Measurements from ENCODE around the gene DPCD. TPM values are rescaled to one million over a fixed set of nuclear protein-coding genes. Genes with fewer than 3 reads are reported as not detected.

Gene DPCD
- total RNA-seq, 1 donor from 2014 or later: 17.5 TPM

GRCh38 chr10:101565936-101566332, 22.2 kb upstream of the DPCD start:
- no peak for DNase-seq (ENCODE audit: low spot score)
- intact Hi-C loops (cut with DNase I): loop anchor here (5.0 to 10.0 kb wide), 2 partner anchors 291 to 404 kb away; no protein-coding TSS in a partner anchor

- intact Hi-C loops (cut with DNase I): loop anchor here (5.0 to 10.0 kb wide), 2 partner anchors 292 to 404 kb away; no protein-coding TSS in a partner anchor
These were observed 21.6 kb upstream of the DPCD start for GRCh38 chr10:101566333-101567164.

DNA sequence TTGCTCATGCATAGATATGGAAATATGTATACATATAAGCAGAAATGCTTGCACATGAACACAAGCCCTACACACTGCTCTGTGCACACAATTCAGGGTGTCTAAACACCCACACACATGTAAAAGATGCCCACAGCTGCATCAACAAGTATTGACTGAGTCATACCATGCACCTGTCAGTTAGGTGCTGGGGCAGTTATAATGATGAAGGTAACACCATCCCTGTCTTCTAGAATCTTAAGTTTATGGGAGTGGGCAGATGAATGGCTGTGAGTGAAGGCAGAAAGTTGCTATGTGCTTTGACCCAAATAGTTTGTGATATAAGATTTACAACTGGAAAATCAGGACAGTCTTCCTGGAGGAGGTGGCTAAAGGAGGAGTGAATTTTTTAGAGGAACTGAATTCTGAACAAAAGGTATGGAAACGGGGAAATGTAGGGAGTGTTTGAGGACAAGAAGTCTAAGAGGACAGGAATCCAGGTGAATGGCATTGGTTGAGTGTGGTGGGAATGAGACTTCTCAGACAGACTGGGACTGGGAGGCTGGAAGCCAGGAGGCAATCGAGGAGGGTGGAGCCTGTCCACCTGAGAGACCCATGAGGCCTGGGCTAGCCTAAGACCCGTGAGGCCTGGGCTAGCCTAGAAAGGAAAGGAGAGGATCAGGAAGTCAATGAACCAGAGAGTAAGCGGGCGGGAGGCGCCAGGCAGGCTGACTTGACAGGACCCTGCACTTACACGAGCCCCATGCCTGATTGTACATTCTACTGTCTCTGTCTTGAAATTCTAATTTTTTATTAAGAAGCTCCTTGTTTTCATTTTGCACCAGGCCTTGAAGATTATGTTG, 20.7 kb upstream of the DPCD start:
- peak; percentile 24 for DNase-seq (ENCODE audit: low spot score)
- intact Hi-C loops (cut with DNase I): loop anchor here (5.0 to 10.0 kb wide), 2 partner anchors 293 to 405 kb away; no protein-coding TSS in a partner anchor

More at GRCh38 chr10:101566333-101567164, 21.6 kb upstream of the DPCD start:
- peak; percentile 74 for DNase-seq (ENCODE audit: low spot score)

DNA sequence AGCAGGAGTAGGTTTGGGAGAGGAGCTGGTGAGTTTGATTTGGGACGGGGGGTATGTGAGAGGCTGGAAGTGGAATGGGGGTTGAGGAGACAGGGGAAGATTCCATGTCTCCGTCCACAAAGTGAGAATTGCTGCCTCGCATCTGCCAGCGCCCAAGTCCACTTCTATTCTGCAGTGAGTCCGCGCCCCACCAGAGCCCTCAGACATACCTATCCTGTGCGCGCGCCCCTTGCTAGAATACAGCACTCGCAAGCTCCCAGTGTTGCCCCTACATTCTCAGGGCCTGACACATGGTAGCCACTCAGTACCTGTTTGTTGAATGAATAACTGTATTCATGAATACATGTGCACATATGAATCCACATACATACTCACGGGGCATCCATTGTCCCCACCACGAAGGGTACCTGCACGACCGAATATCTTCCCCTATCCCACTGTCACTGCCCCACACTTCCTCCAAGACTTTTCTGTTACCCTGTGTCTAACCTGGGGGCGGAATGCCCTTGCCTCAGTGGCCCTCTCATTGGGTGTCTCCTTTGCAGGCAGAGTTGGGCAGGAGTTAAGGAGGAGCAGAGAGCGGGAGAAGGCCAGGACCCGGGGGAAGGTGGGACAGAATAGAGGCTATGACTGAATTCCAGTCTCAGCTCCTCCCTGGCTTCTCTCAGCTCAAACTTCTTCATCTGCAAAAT, 19.9 kb upstream of the DPCD start:
- intact Hi-C loops (cut with DNase I): loop anchor here (5.0 to 10.0 kb wide), 2 partner anchors 293 to 406 kb away; no protein-coding TSS in a partner anchor
- DNase-seq (ENCODE audit: low spot score): peak; percentile 69

- intact Hi-C loops (cut with DNase I): loop anchor here (5.0 to 10.0 kb wide), 2 partner anchors 294 to 407 kb away; no protein-coding TSS in a partner anchor
- DNase-seq (ENCODE audit: low spot score): peak; percentile 60
These were observed 18.8 kb upstream of the DPCD start for GRCh38 chr10:101569323-101569621.

DNA sequence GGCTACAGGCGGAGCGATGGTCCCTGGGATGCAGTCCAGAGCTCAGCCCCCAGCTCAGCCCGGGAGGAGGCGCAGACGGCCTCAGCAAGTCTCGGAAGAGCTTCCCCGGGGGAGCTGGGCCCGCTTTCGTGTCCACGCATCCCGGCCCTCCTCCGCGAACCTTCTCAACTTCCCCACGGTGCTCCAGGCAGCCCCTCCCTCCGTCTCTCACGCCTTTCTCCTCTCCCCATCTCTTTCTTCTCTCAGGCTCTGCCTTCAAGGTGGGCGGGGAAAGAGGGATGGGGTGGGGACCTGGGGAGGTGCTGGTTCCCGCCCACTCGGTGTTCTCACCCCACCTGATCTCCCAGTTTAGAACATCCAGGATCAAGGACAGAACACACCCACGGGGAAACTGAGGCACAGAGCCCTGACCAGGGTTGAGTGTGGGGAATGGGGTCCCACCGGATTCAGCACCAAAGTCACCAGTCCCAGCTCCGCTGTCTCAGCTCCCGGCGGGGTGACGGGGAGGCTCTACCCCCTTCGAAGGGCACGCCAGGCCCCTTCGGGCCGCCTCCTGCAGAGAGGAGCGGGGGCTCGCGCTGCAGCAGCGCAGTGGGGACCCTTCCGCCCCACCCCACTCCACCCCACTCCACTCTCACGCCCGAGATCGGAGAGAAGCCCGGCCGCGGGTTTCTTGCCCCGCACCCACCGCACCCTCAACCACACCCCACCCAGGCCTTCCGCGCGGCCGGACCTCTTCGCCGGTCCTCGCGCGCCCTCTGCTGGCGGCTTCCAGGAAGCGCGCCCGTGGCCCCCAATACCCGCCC, 18.3 kb upstream of the DPCD start:
- peak; percentile 90 for DNase-seq (ENCODE audit: low spot score)
- intact Hi-C loops (cut with DNase I): loop anchor here (1.0 to 10.0 kb wide), 4 partner anchors 268 to 408 kb away; no protein-coding TSS in a partner anchor

- intact Hi-C loops (cut with DNase I): loop anchor here (1.0 to 5.0 kb wide), 2 partner anchors 268 to 357 kb away; no protein-coding TSS in a partner anchor
- peak; percentile 71 for DNase-seq (ENCODE audit: low spot score)
These were observed 17.5 kb upstream of the DPCD start for GRCh38 chr10:101570428-101571270.

DNA sequence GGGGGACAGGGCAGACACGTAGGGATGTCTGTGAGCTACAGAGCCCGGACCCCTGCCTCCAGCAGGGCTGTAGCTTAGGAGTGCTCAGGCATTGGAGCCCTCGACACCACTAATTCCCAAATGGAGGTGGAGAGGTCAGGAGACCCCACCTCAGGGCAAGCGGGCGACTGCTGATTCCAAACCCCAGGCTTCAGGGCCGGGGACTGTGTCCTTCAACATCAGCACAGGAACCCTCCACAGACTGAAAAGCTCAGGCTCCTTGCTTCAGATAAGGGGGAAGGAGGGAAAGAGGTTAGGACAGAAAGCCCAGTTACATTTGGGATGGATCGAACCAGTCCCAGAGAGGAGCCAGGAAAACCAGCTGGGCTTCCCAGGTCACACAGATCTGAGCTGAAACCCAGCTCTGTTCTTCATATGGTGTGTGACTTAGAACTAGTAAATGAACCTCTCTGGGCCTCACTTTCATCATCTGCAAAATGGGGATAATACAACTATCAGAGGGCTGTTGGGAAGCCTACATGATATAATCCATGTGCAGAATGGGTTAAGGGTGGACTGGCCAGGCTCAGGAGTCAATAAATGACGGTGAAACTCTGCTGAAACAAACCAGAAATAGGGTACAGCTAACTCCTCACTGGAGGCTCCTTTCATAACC, 16.7 kb upstream of the DPCD start:
- no peak for DNase-seq (ENCODE audit: low spot score)
- intact Hi-C loops (cut with DNase I): loop anchor here (5.0 kb wide), 1 partner anchor 269 kb away; no protein-coding TSS in a partner anchor

DNA sequence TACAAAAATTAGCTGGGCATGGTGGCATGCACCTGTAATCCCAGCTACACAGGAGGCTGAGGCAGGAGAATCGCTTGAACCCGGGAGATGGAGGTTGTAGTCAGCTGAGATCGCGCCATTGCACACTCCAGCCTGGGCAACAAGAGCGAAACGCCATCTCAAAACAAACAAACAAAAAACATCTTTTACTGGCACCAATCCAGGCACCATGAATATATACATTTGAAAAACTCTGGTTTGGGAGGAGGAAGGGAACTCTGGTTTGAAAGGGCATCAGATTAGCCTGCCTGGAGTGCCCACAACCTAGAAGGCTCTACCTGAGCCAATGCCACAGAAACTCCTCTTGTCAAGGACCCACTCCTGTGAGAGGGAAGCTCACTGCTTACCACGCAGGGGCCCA, 16.0 kb upstream of the DPCD start:
- intact Hi-C loops (cut with DNase I): loop anchor here (5.0 kb wide), 1 partner anchor 270 kb away; no protein-coding TSS in a partner anchor
- DNase-seq (ENCODE audit: low spot score): no peak

GRCh38 chr10:101572785-101573184, 15.3 kb upstream of the DPCD start:
- no peak for DNase-seq (ENCODE audit: low spot score)
- intact Hi-C loops (cut with DNase I): loop anchor here (5.0 kb wide), 1 partner anchor 270 kb away; no protein-coding TSS in a partner anchor

- no peak for DNase-seq (ENCODE audit: low spot score)
- intact Hi-C loops (cut with DNase I): loop anchor here (5.0 kb wide), 1 partner anchor 272 kb away; no protein-coding TSS in a partner anchor
These were observed 14.0 kb upstream of the DPCD start for GRCh38 chr10:101573885-101574753.

DNA sequence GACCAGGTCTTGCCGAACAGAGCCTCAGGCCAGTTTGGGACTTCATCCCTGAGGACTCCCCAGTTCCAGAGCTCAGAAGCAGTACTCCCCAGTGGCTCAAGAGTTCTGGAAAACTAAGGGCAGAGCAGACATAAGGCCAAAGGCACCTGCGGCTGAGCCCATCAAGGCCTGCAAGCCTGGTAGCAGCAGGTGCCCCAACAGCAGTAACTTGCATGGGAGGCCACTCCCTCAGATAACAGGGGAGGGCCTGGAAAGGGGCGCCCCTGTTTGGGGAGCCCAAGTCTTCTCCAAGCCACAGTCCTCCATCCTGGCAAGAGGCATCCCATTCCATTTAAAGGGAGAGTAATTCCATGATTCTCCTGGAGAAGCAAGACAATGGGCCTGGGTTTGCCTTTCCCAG, 13.0 kb upstream of the DPCD start:
- intact Hi-C loops (cut with DNase I): no loop called here
- no peak for DNase-seq (ENCODE audit: low spot score)

DNA sequence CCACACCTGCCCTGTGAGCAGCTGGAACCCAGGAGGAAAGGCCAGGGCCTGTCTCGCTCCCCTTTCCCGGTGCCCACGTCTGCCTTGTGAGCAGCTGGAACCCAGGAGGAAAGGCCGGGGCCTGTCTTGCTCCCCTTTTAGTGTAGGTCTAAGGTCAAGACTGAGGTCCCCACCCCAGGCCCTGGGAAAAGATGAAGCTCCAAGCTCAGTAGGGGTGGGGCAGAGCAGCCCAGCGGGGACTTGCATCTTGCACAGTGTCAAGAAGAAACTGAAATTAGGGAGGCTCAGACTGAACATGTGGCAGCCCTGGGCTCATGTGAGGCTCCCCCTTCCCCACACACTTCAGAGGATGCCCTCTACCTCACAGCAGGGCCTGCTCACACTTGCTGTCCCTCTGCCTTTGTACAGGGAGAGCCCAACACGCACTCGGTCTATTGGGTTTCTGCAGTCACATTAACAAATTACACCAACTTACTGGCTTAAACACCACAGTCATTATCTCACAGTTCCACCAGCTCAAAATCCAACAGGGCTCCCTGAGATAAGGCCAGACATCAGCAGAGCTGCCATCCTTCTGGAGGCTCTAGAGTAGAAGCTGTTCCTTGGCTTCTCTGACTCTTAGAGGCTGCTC, 12.4 kb upstream of the DPCD start:
- intact Hi-C loops (cut with DNase I): no loop called here
- no peak for DNase-seq (ENCODE audit: low spot score)

- intact Hi-C loops (cut with DNase I): no loop called here
- DNase-seq (ENCODE audit: low spot score): no peak
These were observed 11.8 kb upstream of the DPCD start for GRCh38 chr10:101576211-101576863.

DNA sequence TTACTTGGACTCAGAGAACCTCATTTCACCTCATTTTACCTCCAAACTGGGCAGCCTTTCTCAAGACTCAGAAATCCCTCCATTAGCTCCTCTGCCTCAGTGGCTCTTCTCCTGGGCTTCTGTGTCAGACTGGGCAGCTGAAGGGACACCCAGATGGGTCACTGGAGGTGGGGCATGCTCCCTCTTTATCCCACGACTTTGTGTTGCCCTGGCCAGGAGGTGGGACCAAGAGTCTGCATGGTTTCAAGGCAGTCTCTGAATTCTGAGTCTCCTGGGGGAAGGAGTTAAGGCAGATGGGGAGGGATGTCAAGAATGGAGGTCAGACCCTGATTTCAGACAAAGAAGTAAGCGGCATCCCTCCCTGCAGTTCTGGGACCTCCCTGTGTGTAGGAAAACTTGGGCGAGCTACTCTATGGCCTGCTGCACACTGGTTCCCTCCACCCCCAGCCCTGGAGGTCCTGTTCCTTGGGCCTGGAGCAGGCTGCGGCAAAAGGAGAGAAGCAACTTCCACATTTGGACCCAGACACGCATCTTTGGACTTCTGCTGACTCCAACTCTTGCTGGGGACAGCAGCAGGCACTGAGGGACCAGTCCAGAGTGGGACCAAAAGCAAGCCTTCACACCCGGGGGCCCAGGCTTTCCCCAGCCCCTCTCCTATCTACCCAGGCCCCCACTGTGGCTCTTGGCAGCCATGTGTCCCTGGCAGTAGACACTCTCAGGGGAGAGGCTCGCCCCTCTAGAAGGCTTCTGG, 10.8 kb upstream of the DPCD start:
- intact Hi-C loops (cut with DNase I): no loop called here
- DNase-seq (ENCODE audit: low spot score): no peak

Measured in cardiac septum (tissue), 1 donor.